HCT116 (cell line): Measurements from ENCODE around the gene COL21A1. TPM values are rescaled to one million over a fixed set of nuclear protein-coding genes. Genes with fewer than 3 reads are reported as not detected.

Experiments used
- ATAC-seq: fragments of 200-7000 bp; cut with Tn5 transposase; 2 replicates; pipeline ENCODE4 v1.9.1; 2020; ENCODE audit warnings: mild to moderate bottlenecking, moderate library complexity
- BruUV-seq: library from RNA; stranded (reverse); fragments of 400-500 nt; replicated peaks from 2 replicates; lab custom pipeline; 2021; lab: Mats Ljungman, UMichigan
- CTCF ChIA-PET: fragments of 300-600 bp; sonication (Branson Sonifier 250); formaldehyde crosslinking; loops from one replicate; lab custom pipeline; 2021; ENCODE audit warnings: antibody characterized with exemption; lab: Charles Lee
- POLR2A ChIA-PET: fragments of 300-600, 350-600 bp; sonication (Branson Sonifier 250); formaldehyde crosslinking; loops from one replicate; lab custom pipeline; 2021; ENCODE audit warnings: antibody characterized with exemption; lab: Charles Lee
- RAD21 ChIA-PET, 2 experiments: fragments of 300-600 bp; sonication (Branson Sonifier 250); formaldehyde crosslinking; loops; one replicate each; lab custom pipeline; 2023; ENCODE audit warnings: low total read pairs in 2 of 2; ENCODE audit not compliant: uncharacterized antibody in 2 of 2, unreplicated experiment in 2 of 2, low non-redundant PET in 1 of 2; lab: Charles Lee
- DNase-seq: peaks from one replicate; pipeline ENCODE4 v3.0.0-alpha.2; 2010; ENCODE audit warnings: low read depth, low spot score
- H2AFZ ChIP-seq: fragments of 200-600 bp; shearing (Covaris generic), sonication (generic); 2 replicates; pipeline ENCODE4 v1.6.1; 2017; ENCODE audit warnings: low read depth, mixed run types, mixed read lengths, antibody characterized with exemption, low read length; ENCODE audit not compliant: poor library complexity, severe bottlenecking
- H3K27ac ChIP-seq: 2 replicates; pipeline ENCODE4 v1.5.1; 2012; ENCODE audit warnings: low read depth, low read length
- H3K27me3 ChIP-seq: fragments of 200-600 bp; sonication (generic); 2 replicates; pipeline ENCODE4 v1.6.1; 2016; ENCODE audit warnings: mixed run types, low read length, mixed read lengths; ENCODE audit not compliant: insufficient read depth
- H3K36me3 ChIP-seq, 2 experiments: fragments of 200-500 bp in 1 of 2; fragments of 200-600 bp in 1 of 2; sonication (Bioruptor generic) in 1 of 2; sonication (generic) in 1 of 2; 2 replicates each; pipeline versions ENCODE4 v1.5.1 to v1.6.1; 2014 to 2016; ENCODE audit warnings: low read length in 2 of 2, inconsistent platforms in 1 of 2, mixed read lengths in 1 of 2, mixed run types in 1 of 2; ENCODE audit not compliant: insufficient read depth in 2 of 2, control insufficient read depth in 1 of 2
- H3K4me1 ChIP-seq, 2 experiments: fragments of 200-600 bp in 1 of 2; sonication (generic) in 1 of 2; 2 replicates each; pipeline versions ENCODE4 v1.5.1 to v1.6.1; 2012 to 2017; ENCODE audit warnings: low read length in 2 of 2, inconsistent platforms in 1 of 2, mild to moderate bottlenecking in 1 of 2, mixed read lengths in 1 of 2, mixed run types in 1 of 2, moderate library complexity in 1 of 2; ENCODE audit not compliant: insufficient read depth in 2 of 2, control insufficient read depth in 1 of 2
- H3K4me2 ChIP-seq: fragments of 200-600 bp; sonication (generic); 2 replicates; pipeline ENCODE4 v1.6.1; 2017; ENCODE audit warnings: mixed run types, low read length, mixed read lengths
- H3K4me3 ChIP-seq, 2 experiments: fragments of 200-600 bp in 1 of 2; sonication (generic) in 1 of 2; replicated peaks in 1 of 2; 2 replicates each; pipeline ENCODE4 v1.5.1; 2011 to 2016; ENCODE audit warnings: low read length in 2 of 2, control low read depth in 1 of 2, low read depth in 1 of 2, mild to moderate bottlenecking in 1 of 2, mixed read lengths in 1 of 2, mixed run types in 1 of 2
- H3K79me2 ChIP-seq: fragments of 200-600 bp; sonication (generic); 2 replicates; pipeline ENCODE4 v1.6.1; 2017; ENCODE audit warnings: mild to moderate bottlenecking, mixed run types, low read length, moderate library complexity, mixed read lengths; ENCODE audit not compliant: insufficient read depth
- H3K9ac ChIP-seq: fragments of 200-600 bp; sonication (generic); 2 replicates; pipeline ENCODE4 v1.6.1; 2016; ENCODE audit warnings: low read length, mixed read lengths
- H3K9me2 ChIP-seq: fragments of 200-600 bp; sonication (generic), shearing (Covaris generic); 2 replicates; pipeline ENCODE4 v1.6.1; 2017; ENCODE audit warnings: mixed run types, mild to moderate bottlenecking, moderate library complexity; ENCODE audit not compliant: insufficient read depth
- H3K9me3 ChIP-seq, 2 experiments: fragments of 200-500 bp in 1 of 2; fragments of 200-600 bp in 1 of 2; sonication (Bioruptor generic) in 1 of 2; sonication (generic) in 1 of 2; 2 replicates each; pipeline ENCODE4 v1.6.1; 2014 to 2017; ENCODE audit warnings: low read length in 2 of 2, mixed read lengths in 2 of 2, inconsistent platforms in 1 of 2, low read depth in 1 of 2, mild to moderate bottlenecking in 1 of 2, mixed run types in 1 of 2, moderate library complexity in 1 of 2; ENCODE audit not compliant: control insufficient read depth in 1 of 2, insufficient read depth in 1 of 2
- H4K20me1 ChIP-seq: fragments of 200-600 bp; sonication (generic), shearing (Covaris generic); 2 replicates; pipeline ENCODE4 v1.6.1; 2017; ENCODE audit warnings: mixed run types, mild to moderate bottlenecking, moderate library complexity; ENCODE audit not compliant: insufficient read depth
- ELF1 ChIP-seq: IDR thresholded peaks from 2 replicates; pipeline ENCODE4 v1.6.1; 2012; ENCODE audit warnings: low read depth, borderline replicate concordance
- JUND ChIP-seq: IDR thresholded peaks from 2 replicates; pipeline ENCODE4 v1.6.1; 2012
- RAD21 ChIP-seq: IDR thresholded peaks from 2 replicates; pipeline ENCODE4 v1.6.1; 2012; ENCODE audit warnings: low read depth, mild to moderate bottlenecking
- intact Hi-C: fragments of 100-400 bp; cut with micrococcal nuclease; formaldehyde crosslinking; loops from 2 replicates; pipeline ENCODE4 v1.10.0; 2022
- total RNA-seq: library from RNA; stranded (reverse); gene quantifications from one replicate; pipeline ENCODE4 v1.2.1, GENCODE V29; 2021; ENCODE audit not compliant: unreplicated experiment
- TF ChIP-seq, protein P1 (sequence below): IDR thresholded peaks from 2 replicates; pipeline ENCODE4 v1.6.1; 2011; ENCODE audit warnings: mild to moderate bottlenecking, low read length, moderate library complexity; ENCODE audit not compliant: insufficient replicate concordance; ENCODE audit errors: extremely low read depth
- TF ChIP-seq, protein P2 (sequence below): IDR thresholded peaks from 2 replicates; pipeline ENCODE4 v1.6.1; 2012

The COL21A1 gene
- total RNA-seq, 1 experiment from 2014 or later, result not detected

DNA sequence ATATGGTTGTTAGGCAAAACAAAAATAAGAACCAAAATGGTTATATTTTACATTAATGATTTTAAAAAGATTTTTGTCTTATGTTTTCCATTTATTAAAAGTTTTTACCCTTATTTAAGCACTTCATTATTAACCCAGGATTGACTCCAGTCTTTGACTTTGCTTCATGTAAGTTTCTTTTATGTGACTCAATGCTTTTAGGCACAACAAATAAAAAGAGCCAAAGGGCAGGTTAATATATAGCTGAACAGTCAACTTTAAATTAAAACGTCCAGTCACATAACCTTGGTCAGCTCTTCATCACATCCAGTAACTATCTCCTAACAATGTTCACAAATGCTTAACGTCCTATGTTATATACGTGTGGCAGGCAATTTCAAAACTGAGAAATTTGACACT, 32.7 kb downstream of the COL21A1 start:
- Histone ChIP-seq H3K27me3 (no peaks in the 10 kb centered on the region), H3K27ac (no peak overlapping the region), H3K36me3 (no peaks in the 10 kb centered on the region), H3K9ac (no peak overlapping the region), H3K4me3 (no peak overlapping the region), H3K79me2 (no peaks in the 10 kb centered on the region), H3K4me2 (no peak overlapping the region), H4K20me1 (no peaks in the 10 kb centered on the region), H2AFZ (no peak overlapping the region), H3K9me2 (no peaks in the 10 kb centered on the region), H3K9me3 (no peaks in the 10 kb centered on the region), H3K4me1 (no peaks in the 10 kb centered on the region)
- no TSS peak for BruUV-seq
- ChIA-PET POLR2A (no interaction called here), RAD21 (no interaction called here), CTCF (no interaction called here)
- no peak for ATAC-seq
- intact Hi-C loops, result no loop called here
- DNase-seq, result no peak
- TF ChIP-seq, protein P1, sequence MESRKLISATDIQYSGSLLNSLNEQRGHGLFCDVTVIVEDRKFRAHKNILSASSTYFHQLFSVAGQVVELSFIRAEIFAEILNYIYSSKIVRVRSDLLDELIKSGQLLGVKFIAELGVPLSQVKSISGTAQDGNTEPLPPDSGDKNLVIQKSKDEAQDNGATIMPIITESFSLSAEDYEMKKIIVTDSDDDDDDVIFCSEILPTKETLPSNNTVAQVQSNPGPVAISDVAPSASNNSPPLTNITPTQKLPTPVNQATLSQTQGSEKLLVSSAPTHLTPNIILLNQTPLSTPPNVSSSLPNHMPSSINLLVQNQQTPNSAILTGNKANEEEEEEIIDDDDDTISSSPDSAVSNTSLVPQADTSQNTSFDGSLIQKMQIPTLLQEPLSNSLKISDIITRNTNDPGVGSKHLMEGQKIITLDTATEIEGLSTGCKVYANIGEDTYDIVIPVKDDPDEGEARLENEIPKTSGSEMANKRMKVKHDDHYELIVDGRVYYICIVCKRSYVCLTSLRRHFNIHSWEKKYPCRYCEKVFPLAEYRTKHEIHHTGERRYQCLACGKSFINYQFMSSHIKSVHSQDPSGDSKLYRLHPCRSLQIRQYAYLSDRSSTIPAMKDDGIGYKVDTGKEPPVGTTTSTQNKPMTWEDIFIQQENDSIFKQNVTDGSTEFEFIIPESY, result no peak
- TF ChIP-seq ELF1 (no peak), RAD21 (no peak)

DNA sequence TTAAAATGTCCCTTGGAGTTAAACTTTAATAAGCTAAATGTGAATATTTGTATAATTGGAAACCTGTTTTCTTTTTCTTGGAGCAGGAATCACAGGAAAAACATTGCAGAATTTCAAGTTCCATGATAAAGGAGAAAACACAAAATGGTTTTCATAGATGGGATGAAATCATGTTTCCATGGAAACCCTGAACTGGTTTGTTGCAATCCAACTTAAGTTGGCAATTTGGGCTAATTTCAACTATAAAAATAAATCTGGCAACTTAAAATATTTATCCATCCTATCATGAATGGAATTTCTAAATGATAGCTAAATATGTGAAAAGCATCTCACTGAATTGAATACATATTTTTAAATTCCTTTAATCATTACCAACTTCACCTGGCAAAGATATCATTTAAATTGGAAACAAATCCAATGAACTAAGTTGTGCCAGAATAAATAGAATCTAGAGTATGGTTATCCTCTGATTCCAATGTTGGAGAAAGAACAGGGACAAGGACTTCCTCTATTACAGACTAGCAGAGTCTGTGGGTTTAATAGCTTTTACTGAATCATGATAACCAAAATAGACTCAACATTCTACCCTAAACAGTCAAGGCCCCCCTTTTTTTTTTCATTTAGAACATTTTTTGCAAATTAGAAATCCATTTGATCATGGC, 33.2 kb downstream of the COL21A1 start:
- H2AFZ ChIP-seq, result no peak overlapping the region
- H3K4me2 ChIP-seq, result no peak overlapping the region
- ATAC-seq, result no peak
- intact Hi-C loops, result no loop called here
- ChIA-PET CTCF (no interaction called here), RAD21 (no interaction called here), POLR2A (no interaction called here)
- H3K27me3 ChIP-seq, result no peaks in the 10 kb centered on the region
- H4K20me1 ChIP-seq, result no peaks in the 10 kb centered on the region
- TF ChIP-seq, protein P2, sequence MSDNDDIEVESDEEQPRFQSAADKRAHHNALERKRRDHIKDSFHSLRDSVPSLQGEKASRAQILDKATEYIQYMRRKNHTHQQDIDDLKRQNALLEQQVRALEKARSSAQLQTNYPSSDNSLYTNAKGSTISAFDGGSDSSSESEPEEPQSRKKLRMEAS, result no peak
- TF ChIP-seq JUND, result no peak
- H3K9ac ChIP-seq, result no peak overlapping the region
- H3K79me2 ChIP-seq, result no peaks in the 10 kb centered on the region
- H3K36me3 ChIP-seq, result no peaks in the 10 kb centered on the region
- H3K4me1 ChIP-seq, result no peaks in the 10 kb centered on the region
- H3K9me2 ChIP-seq, result no peaks in the 10 kb centered on the region
- H3K9me3 ChIP-seq, result no peaks in the 10 kb centered on the region
- no TSS peak for BruUV-seq
- no peak overlapping the region for H3K27ac ChIP-seq
- no peak overlapping the region for H3K4me3 ChIP-seq
- DNase-seq, result no peak
